Fibroblast of lung (primary cell): ENCODE data around the gene RBL2. TPM values are rescaled to one million over a fixed set of nuclear protein-coding genes. Genes with fewer than 3 reads are reported as not detected.

Experiments
- DNase-seq, 2 donors: peaks; one replicate each; pipeline versions ENCODE4 v3.0.0 to v3.0.0-alpha.2; 2010; ENCODE audit warnings: low read depth in 2 of 2
- H2AFZ ChIP-seq: 2 replicates; pipeline ENCODE4 v1.5.1; 2012; ENCODE audit warnings: low read length, control low read depth, inconsistent platforms
- H3K27ac ChIP-seq: 2 replicates; pipeline ENCODE4 v1.5.1; 2011; ENCODE audit warnings: low read length, control low read depth; ENCODE audit not compliant: insufficient read depth
- H3K27me3 ChIP-seq: 2 replicates; pipeline ENCODE4 v1.5.1; 2011; ENCODE audit warnings: mild to moderate bottlenecking, low read length; ENCODE audit not compliant: control insufficient read depth, insufficient read depth
- H3K36me3 ChIP-seq: 2 replicates; pipeline ENCODE4 v1.5.1; 2011; ENCODE audit warnings: low read length; ENCODE audit not compliant: control insufficient read depth, insufficient read depth
- H3K4me1 ChIP-seq: 2 replicates; pipeline ENCODE4 v1.5.1; 2011; ENCODE audit warnings: low read length; ENCODE audit not compliant: control insufficient read depth, insufficient read depth; ENCODE audit errors: extremely low read depth
- H3K4me2 ChIP-seq: 2 replicates; pipeline ENCODE4 v1.5.1; 2011; ENCODE audit warnings: low read length, control low read depth; ENCODE audit not compliant: insufficient read depth; ENCODE audit errors: extremely low read depth
- H3K4me3 ChIP-seq, 4 experiments: fragments of 200-600 bp in 1 of 4; sonication (generic) in 1 of 4; replicated peaks in 1 of 4; 2 replicates each; pipeline ENCODE4 v1.5.1; 2011 to 2016; ENCODE audit warnings: low read length in 4 of 4, low read depth in 3 of 4, mild to moderate bottlenecking in 3 of 4, control low read depth in 2 of 4, inconsistent platforms in 1 of 4, mixed read lengths in 1 of 4; ENCODE audit not compliant: insufficient read depth in 1 of 4; ENCODE audit errors: control extremely low read depth in 1 of 4
- H3K79me2 ChIP-seq: 2 replicates; pipeline ENCODE4 v1.5.1; 2012; ENCODE audit warnings: mild to moderate bottlenecking, low read length, inconsistent platforms; ENCODE audit not compliant: control insufficient read depth, insufficient read depth
- H3K9ac ChIP-seq: 2 replicates; pipeline ENCODE4 v1.5.1; 2011; ENCODE audit warnings: mild to moderate bottlenecking, low read length, control low read depth; ENCODE audit not compliant: insufficient read depth
- H3K9me3 ChIP-seq: 2 replicates; pipeline ENCODE4 v1.5.1; 2012; ENCODE audit warnings: low read depth, low read length; ENCODE audit not compliant: control insufficient read depth, insufficient read depth
- H4K20me1 ChIP-seq: 2 replicates; pipeline ENCODE4 v1.5.1; 2011; ENCODE audit warnings: low read length; ENCODE audit not compliant: control insufficient read depth, insufficient read depth; ENCODE audit errors: extremely low read depth
- EZH2 ChIP-seq: IDR thresholded peaks from 2 replicates; pipeline ENCODE4 v1.5.1; 2012; ENCODE audit warnings: low read length, control low read depth, mild to moderate bottlenecking; ENCODE audit errors: missing control alignments
- polyA plus RNA-seq, 2 donors: library from polyadenylated mRNA; depleted of rRNA in 1 of 2; stranded (reverse) in 1 of 2; unstranded in 1 of 2; fragments of >200 nt; gene quantifications; 2 replicates each; pipeline ENCODE4 v1.2.1, GENCODE V29; 2011 to 2012; ENCODE audit warnings: missing spikeins in 1 of 2
- total RNA-seq: library from RNA; depleted of rRNA; stranded (reverse); fragments of >200 nt; gene quantifications from 2 replicates; pipeline ENCODE4 v1.2.1, GENCODE V29; 2014
- TF ChIP-seq, protein P1 (sequence below), 2 donors: IDR thresholded peaks in 1 of 2; conservative IDR thresholded peaks in 1 of 2; 1 replicate in 1 of 2; 2 replicates in 1 of 2; pipeline ENCODE4 v1.5.1; 2011 to 2012; ENCODE audit warnings: low read length in 2 of 2, control low read depth in 1 of 2, inconsistent platforms in 1 of 2, low read depth in 1 of 2, mild to moderate bottlenecking in 1 of 2

Gene RBL2
- total and polyA plus RNA-seq, 2 donors (not counting 1 experiment from before 2014, with no cell fraction given) = 47.7 to 48.2 TPM

DNA sequence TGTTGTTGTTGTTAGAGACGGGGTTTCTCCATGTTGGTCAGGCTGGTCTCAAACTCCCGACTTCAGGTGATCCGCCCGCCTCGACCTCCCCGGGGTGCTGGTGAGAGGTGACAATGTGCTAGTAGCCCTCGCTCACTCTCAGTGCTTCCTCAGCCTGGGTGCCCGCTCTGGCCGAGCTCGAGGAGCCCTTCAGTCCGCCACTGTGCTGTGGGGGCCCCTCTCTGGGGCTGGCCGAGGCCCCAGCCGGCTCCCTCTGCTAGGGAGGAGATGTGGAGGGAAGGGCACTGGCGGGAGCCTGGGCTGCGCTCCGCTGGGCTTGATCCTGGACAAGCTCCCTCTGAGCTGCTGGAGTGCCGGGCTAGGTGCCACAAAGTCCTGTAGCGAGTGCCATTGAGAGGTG lies 21.7 kb upstream of the RBL2 start:
- Histone ChIP-seq H2AFZ (no peak overlapping the region), H4K20me1 (no peaks in the 10 kb centered on the region), H3K4me2 (no peak overlapping the region), H3K36me3 (no peaks in the 10 kb centered on the region), H3K27me3 (no peaks in the 10 kb centered on the region), H3K9ac (no peak overlapping the region), H3K4me3 (no peak overlapping the region), H3K79me2 (no peaks in the 10 kb centered on the region), H3K27ac (no peak overlapping the region), H3K4me1 (no peaks in the 10 kb centered on the region), H3K9me3 (no peaks in the 10 kb centered on the region)
- DNase-seq = no peak
- TF ChIP-seq EZH2 = no peak
- TF ChIP-seq, protein P1, sequence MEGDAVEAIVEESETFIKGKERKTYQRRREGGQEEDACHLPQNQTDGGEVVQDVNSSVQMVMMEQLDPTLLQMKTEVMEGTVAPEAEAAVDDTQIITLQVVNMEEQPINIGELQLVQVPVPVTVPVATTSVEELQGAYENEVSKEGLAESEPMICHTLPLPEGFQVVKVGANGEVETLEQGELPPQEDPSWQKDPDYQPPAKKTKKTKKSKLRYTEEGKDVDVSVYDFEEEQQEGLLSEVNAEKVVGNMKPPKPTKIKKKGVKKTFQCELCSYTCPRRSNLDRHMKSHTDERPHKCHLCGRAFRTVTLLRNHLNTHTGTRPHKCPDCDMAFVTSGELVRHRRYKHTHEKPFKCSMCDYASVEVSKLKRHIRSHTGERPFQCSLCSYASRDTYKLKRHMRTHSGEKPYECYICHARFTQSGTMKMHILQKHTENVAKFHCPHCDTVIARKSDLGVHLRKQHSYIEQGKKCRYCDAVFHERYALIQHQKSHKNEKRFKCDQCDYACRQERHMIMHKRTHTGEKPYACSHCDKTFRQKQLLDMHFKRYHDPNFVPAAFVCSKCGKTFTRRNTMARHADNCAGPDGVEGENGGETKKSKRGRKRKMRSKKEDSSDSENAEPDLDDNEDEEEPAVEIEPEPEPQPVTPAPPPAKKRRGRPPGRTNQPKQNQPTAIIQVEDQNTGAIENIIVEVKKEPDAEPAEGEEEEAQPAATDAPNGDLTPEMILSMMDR (conservative IDR thresholded peaks at IDR 0.05 in 1 of 2, IDR thresholded peaks at IDR 0.05 in 1 of 2; ENCODE audit: low read depth in 1 of 2, low read length in 2 of 2) = no peak

DNA sequence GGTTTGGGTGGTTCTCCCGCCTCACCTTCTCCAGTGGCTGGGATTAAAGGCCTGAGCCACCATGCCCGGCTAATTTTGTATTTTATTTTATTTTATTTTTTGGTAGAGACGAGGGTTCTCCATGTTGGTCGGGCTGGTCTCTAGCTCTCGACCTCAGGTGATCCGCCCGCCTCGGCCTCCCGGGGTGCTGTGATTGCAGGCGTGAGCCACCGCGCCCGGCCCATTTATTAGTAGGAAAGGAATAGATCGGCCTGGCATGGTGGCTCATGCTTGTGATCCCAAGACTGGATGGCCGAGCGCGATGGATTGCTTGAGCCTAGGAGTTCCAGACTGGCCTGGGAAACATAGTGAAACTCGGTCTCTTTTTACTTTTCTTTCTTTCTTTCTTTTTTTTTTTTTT lies 20.4 kb upstream of the RBL2 start:
- H4K20me1 ChIP-seq = no peaks in the 10 kb centered on the region
- H3K9me3 ChIP-seq = no peaks in the 10 kb centered on the region
- no peak overlapping the region for H3K27ac ChIP-seq
- H3K27me3 ChIP-seq = no peaks in the 10 kb centered on the region
- H3K9ac ChIP-seq = no peak overlapping the region
- H3K79me2 ChIP-seq = no peaks in the 10 kb centered on the region
- no peak for TF ChIP-seq EZH2
- TF ChIP-seq, protein P1 (conservative IDR thresholded peaks at IDR 0.05 in 1 of 2, IDR thresholded peaks at IDR 0.05 in 1 of 2; ENCODE audit: low read depth in 1 of 2, low read length in 2 of 2) = no peak
- H3K4me1 ChIP-seq = no peaks in the 10 kb centered on the region
- no peaks in the 10 kb centered on the region for H3K36me3 ChIP-seq
- DNase-seq = no peak
- no peak overlapping the region for H2AFZ ChIP-seq
- no peak overlapping the region for H3K4me3 ChIP-seq
- H3K4me2 ChIP-seq = no peak overlapping the region

DNA sequence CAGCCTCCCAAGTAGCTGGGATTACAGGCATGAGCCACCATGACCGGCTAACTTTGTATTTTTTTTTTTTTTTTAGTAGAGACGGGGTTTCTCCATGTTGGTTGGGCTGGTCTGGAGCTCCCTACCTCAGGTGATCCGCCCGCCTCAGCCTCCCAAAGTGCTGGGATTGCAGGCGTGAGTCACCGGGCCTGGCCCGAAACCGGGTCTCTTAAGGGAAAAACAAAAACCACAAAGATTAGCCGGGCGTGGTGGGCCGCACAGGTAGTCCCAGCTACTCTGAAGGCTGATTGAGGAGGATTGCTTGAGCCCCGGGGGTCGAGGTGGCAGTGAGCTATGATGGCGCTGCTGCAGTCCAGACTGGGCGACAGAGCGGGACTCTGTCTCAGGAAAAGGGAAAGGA lies 19.9 kb upstream of the RBL2 start:
- H2AFZ ChIP-seq = no peak overlapping the region
- no peak overlapping the region for H3K4me2 ChIP-seq
- H4K20me1 ChIP-seq = no peaks in the 10 kb centered on the region
- no peak overlapping the region for H3K4me3 ChIP-seq
- TF ChIP-seq, protein P1 (conservative IDR thresholded peaks at IDR 0.05 in 1 of 2, IDR thresholded peaks at IDR 0.05 in 1 of 2; ENCODE audit: low read depth in 1 of 2, low read length in 2 of 2) = no peak
- TF ChIP-seq EZH2 = no peak
- no peak overlapping the region for H3K27ac ChIP-seq
- no peaks in the 10 kb centered on the region for H3K27me3 ChIP-seq
- no peaks in the 10 kb centered on the region for H3K9me3 ChIP-seq
- DNase-seq = no peak
- no peaks in the 10 kb centered on the region for H3K36me3 ChIP-seq
- no peak overlapping the region for H3K9ac ChIP-seq
- no peaks in the 10 kb centered on the region for H3K4me1 ChIP-seq
- no peaks in the 10 kb centered on the region for H3K79me2 ChIP-seq
